ENCODE data around the gene EML6.

EML6 gene

DNA sequence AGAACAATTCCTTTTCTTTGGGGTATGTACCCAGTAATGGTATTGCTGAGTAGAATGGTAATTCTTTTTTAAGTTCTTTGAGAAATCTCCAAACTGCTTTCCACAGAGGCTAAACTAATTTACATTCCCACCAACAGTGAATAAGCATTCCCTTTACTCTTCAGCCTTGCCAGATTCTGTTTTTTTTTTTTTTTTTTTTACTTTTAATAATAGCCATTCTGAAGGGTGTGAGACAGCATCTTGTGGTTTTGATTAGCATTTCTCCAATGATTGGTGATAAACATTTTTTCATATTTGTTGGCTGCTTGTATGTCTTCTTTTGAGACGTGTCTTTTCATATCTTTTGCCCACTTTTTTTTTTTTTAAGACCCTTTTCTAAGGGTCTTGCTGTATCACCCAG lies 189.4 kb downstream of the EML6 start:
- Histone ChIP-seq H3K36me3 (ENCODE audit: insufficient read depth, low read length) (no peaks in the 10 kb centered on the region), H3K9me3 (ENCODE audit: low read length) (no peaks in the 10 kb centered on the region), H3K4me1 (ENCODE audit: insufficient read depth, low read length) (no peaks in the 10 kb centered on the region), H2AFZ (ENCODE audit: low read depth, low read length) (no peak overlapping the region), H3K27me3 (ENCODE audit: insufficient read depth, low read length) (no peaks in the 10 kb centered on the region), H3K4me3 (ENCODE audit: low read length) (no peak overlapping the region)

DNA sequence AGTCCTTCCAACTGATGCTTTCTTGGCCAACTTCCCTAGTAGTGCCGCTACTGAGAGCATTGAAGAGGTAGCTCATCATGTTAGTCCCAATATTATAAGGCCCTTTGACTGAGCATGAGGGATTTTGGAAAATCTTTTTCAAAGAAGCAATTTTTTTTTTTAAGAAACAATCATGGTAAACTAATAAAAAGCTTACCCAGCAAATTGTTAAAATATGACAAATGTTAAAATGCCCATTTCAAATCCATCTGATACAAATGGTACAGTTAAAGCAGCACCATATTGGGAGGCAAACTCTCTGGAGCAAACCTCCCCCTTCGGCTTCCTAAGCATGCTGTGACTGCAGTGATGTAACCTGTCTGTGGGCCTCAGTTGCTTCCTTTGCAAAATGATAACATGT lies 191.2 kb downstream of the EML6 start:
- Histone ChIP-seq H2AFZ (ENCODE audit: low read depth, low read length) (no peak overlapping the region), H3K4me3 (ENCODE audit: low read length) (no peak overlapping the region), H3K36me3 (ENCODE audit: insufficient read depth, low read length) (no peaks in the 10 kb centered on the region), H3K4me1 (ENCODE audit: insufficient read depth, low read length) (no peaks in the 10 kb centered on the region), H3K9me3 (ENCODE audit: low read length) (no peaks in the 10 kb centered on the region), H3K27me3 (ENCODE audit: insufficient read depth, low read length) (no peaks in the 10 kb centered on the region)

GRCh38 chr2:54915101-54915500 lies 191.6 kb downstream of the EML6 start:
- no peaks in the 10 kb centered on the region for H3K4me1 ChIP-seq (ENCODE audit: insufficient read depth, low read length)
- H3K9me3 ChIP-seq (ENCODE audit: low read length): no peaks in the 10 kb centered on the region

DNA sequence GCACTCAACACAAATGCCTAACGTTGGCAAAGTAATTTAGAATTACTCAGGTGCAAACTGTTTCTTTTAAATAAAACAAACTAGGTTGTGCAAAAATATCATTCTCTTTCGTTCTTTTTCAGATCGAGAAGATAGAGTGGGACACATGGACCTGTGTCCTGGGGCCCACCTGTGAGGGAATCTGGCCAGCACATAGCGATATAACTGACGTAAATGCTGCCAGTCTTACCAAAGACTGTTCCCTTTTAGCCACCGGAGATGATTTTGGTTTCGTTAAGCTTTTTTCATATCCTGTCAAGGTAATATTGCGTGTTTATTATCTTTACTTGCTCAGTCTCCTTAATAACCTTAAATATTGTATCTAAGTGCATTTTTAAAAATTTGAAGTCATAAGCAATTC lies 193.2 kb downstream of the EML6 start:
- H3K27me3 ChIP-seq (ENCODE audit: insufficient read depth, low read length): no peaks in the 10 kb centered on the region
- no peaks in the 10 kb centered on the region for H3K9me3 ChIP-seq (ENCODE audit: low read length)

More at GRCh38 chr2:54915101-54915500, 191.6 kb downstream of the EML6 start:
- Histone ChIP-seq H2AFZ (ENCODE audit: low read depth, low read length) (no peak overlapping the region), H3K4me3 (ENCODE audit: low read length) (no peak overlapping the region), H3K27me3 (ENCODE audit: insufficient read depth, low read length) (no peaks in the 10 kb centered on the region), H3K36me3 (ENCODE audit: insufficient read depth, low read length) (no peaks in the 10 kb centered on the region)

GRCh38 chr2:54918647-54919280 lies 195.3 kb downstream of the EML6 start:
- no peak overlapping the region for H3K4me3 ChIP-seq (ENCODE audit: low read length)
- H2AFZ ChIP-seq (ENCODE audit: low read depth, low read length): no peak overlapping the region
- no peaks in the 10 kb centered on the region for H3K27me3 ChIP-seq (ENCODE audit: insufficient read depth, low read length)
- H3K36me3 ChIP-seq (ENCODE audit: insufficient read depth, low read length): no peaks in the 10 kb centered on the region
- H3K4me1 ChIP-seq (ENCODE audit: insufficient read depth, low read length): no peaks in the 10 kb centered on the region
- no peaks in the 10 kb centered on the region for H3K9me3 ChIP-seq (ENCODE audit: low read length)

More for the DNA sequence above, 193.2 kb downstream of the EML6 start:
- Histone ChIP-seq H2AFZ (ENCODE audit: low read depth, low read length) (no peak overlapping the region), H3K4me1 (ENCODE audit: insufficient read depth, low read length) (no peaks in the 10 kb centered on the region), H3K4me3 (ENCODE audit: low read length) (no peak overlapping the region), H3K36me3 (ENCODE audit: insufficient read depth, low read length) (no peaks in the 10 kb centered on the region)

DNA sequence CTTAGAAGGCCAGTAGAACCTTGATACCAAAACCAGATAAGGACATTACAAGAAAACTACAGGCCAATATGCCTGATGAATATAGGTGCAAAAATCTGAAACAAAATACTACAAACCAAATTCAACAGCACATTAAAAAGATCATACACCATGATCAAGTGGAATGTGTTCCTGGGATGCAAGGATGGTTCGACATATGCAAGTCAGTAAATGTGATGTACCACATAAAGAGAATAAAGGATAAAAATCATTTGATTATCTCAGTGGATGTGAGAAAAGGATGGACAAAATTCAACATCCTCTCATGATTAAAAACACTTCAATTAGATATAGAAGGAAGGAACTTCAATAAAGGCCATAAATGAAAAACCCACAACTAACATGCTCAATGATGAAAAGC lies 197.2 kb downstream of the EML6 start:
- Histone ChIP-seq H3K9me3 (ENCODE audit: low read length) (no peaks in the 10 kb centered on the region), H3K36me3 (ENCODE audit: insufficient read depth, low read length) (no peaks in the 10 kb centered on the region), H3K4me1 (ENCODE audit: insufficient read depth, low read length) (no peaks in the 10 kb centered on the region), H3K27me3 (ENCODE audit: insufficient read depth, low read length) (no peaks in the 10 kb centered on the region), H2AFZ (ENCODE audit: low read depth, low read length) (no peak overlapping the region), H3K4me3 (ENCODE audit: low read length) (no peak overlapping the region)

DNA sequence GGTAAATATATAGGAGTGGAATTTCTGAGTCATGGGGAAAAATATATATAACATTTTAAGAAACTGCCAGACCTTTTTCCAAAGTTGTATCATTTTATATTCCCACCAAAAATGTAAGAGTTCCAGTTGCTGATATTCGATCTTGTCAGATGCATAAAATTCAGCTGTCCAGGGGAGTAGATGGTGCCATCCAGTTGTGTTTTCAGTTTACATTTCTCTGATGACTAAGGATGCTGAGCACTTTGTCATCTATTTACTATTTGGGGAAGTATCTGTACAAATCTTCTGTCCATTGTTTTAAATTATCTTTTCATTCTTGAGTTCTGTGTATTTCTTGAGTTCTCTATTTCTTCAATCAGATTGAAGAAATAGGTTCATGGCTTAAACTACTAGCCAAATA lies 200.7 kb downstream of the EML6 start:
- Histone ChIP-seq H2AFZ (ENCODE audit: low read depth, low read length) (no peak overlapping the region), H3K36me3 (ENCODE audit: insufficient read depth, low read length) (no peaks in the 10 kb centered on the region), H3K4me3 (ENCODE audit: low read length) (no peak overlapping the region), H3K4me1 (ENCODE audit: insufficient read depth, low read length) (no peaks in the 10 kb centered on the region), H3K27me3 (ENCODE audit: insufficient read depth, low read length) (no peaks in the 10 kb centered on the region), H3K9me3 (ENCODE audit: low read length) (no peaks in the 10 kb centered on the region)

GRCh38 chr2:54925022-54925421 lies 201.6 kb downstream of the EML6 start:
- no peaks in the 10 kb centered on the region for H3K4me1 ChIP-seq (ENCODE audit: insufficient read depth, low read length)

DNA sequence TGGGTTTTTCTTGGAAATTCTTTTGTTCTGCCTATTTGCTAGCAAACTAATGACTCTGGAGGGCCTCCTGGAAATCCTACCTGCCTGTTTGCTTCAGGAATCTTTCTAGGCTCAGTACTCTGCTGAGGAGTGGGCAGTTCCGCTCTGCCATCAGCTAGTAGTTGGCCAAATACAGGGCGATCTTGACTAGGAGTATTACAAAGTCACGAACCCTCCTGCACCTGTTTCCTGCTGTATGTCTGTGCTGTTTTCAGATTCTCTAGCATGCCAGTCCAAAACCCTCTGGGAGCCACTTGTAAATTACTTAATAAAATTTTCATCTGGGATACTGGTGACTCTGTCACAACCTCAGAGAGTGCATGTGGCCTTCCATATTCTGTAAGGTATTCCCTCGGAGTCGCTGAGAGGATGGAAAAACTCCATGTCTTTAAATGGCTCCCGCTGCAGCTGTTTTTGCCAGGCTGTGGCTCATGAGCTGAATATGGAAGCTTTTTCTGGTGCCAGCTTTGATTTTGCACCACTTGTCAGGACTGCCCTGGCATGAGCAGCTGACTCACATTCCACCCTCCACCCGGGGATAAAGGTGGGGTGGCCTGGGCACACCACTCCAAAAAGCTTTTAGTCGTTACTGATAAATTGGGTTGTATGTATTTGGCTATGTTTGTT lies 203.8 kb downstream of the EML6 start:
- H3K4me3 ChIP-seq (ENCODE audit: low read length): no peak overlapping the region
- H3K4me1 ChIP-seq (ENCODE audit: insufficient read depth, low read length): no peaks in the 10 kb centered on the region

More at GRCh38 chr2:54925022-54925421, 201.6 kb downstream of the EML6 start:
- Histone ChIP-seq H3K36me3 (ENCODE audit: insufficient read depth, low read length) (no peaks in the 10 kb centered on the region), H3K4me3 (ENCODE audit: low read length) (no peak overlapping the region), H3K27me3 (ENCODE audit: insufficient read depth, low read length) (no peaks in the 10 kb centered on the region), H2AFZ (ENCODE audit: low read depth, low read length) (no peak overlapping the region), H3K9me3 (ENCODE audit: low read length) (no peaks in the 10 kb centered on the region)

DNA sequence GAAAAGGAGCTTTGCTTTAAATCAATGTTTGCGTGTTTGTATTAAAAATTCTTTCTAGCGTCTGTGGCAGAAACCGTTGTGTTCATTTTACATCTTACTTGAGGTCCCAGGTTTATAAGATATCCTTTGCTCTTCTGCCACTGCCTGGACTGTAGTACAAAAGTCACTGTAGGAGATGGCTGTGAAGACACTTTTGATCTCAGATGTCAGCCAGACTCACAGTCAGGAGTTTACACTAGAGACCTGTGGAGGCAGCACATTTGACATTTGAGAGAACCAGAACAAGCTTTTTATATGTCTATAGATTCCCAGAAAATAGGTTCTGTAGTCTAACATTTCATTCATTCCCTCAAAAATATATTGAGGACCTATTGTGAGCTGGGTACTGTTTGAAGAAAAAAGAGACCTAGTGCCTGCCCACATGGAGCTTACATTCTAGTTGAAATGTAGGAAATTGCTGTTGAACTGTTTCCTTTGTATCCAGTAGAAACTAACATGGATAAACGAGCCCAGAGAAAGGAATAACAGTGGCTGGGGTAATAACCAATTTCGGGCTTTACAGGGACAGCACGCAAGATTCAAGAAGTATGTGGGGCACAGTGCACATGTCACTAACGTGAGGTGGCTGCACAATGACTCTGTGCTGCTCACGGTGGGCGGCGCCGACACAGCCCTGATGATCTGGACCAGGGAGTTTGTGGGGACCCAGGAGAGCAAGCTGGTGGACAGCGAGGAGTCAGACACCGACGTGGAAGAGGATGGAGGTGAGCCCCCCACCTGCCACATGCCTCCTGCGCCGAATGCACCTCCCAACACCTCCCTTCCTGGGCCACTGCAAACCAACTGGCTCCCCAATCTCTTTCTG lies 204.5 kb downstream of the EML6 start:
- Histone ChIP-seq H3K4me3 (ENCODE audit: low read length) (no peak overlapping the region), H2AFZ (ENCODE audit: low read depth, low read length) (no peak overlapping the region), H3K36me3 (ENCODE audit: insufficient read depth, low read length) (no peaks in the 10 kb centered on the region), H3K9me3 (ENCODE audit: low read length) (no peaks in the 10 kb centered on the region), H3K27me3 (ENCODE audit: insufficient read depth, low read length) (no peaks in the 10 kb centered on the region), H3K4me1 (ENCODE audit: insufficient read depth, low read length) (no peaks in the 10 kb centered on the region)

More for the DNA sequence above, 203.8 kb downstream of the EML6 start:
- H2AFZ ChIP-seq (ENCODE audit: low read depth, low read length): no peak overlapping the region
- H3K36me3 ChIP-seq (ENCODE audit: insufficient read depth, low read length): no peaks in the 10 kb centered on the region
- H3K27me3 ChIP-seq (ENCODE audit: insufficient read depth, low read length): no peaks in the 10 kb centered on the region
- no peaks in the 10 kb centered on the region for H3K9me3 ChIP-seq (ENCODE audit: low read length)

DNA sequence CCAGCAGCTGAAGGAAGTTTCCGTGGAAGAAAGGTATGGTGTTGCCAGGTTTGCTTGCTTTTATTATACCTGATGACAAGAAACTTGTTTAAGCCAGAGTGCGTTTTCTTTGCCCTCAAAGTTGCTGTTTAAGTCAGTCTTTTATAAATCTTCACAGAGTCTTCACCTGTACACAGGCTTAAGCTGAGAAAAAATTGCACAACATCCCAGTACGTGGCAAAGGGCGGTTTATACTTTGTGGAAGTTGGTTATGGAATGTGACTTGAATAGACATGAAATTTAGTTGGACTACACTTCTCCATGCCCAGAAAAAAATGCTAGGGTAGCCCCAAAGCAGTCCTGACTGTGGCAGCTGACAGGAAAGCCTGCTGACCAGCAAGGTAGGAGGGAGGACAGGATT lies 205.3 kb downstream of the EML6 start:
- H3K9me3 ChIP-seq (ENCODE audit: low read length): no peaks in the 10 kb centered on the region
- H3K4me1 ChIP-seq (ENCODE audit: insufficient read depth, low read length): no peaks in the 10 kb centered on the region
- no peaks in the 10 kb centered on the region for H3K36me3 ChIP-seq (ENCODE audit: insufficient read depth, low read length)
- no peak overlapping the region for H3K4me3 ChIP-seq (ENCODE audit: low read length)
- no peak overlapping the region for H2AFZ ChIP-seq (ENCODE audit: low read depth, low read length)
- H3K27me3 ChIP-seq (ENCODE audit: insufficient read depth, low read length): no peaks in the 10 kb centered on the region

GRCh38 chr2:54931473-54931872 lies 208.0 kb downstream of the EML6 start:
- no peaks in the 10 kb centered on the region for H3K27me3 ChIP-seq (ENCODE audit: insufficient read depth, low read length)
- no peaks in the 10 kb centered on the region for H3K36me3 ChIP-seq (ENCODE audit: insufficient read depth, low read length)
- H3K9me3 ChIP-seq (ENCODE audit: low read length): no peaks in the 10 kb centered on the region
- H2AFZ ChIP-seq (ENCODE audit: low read depth, low read length): no peak overlapping the region
- no peak overlapping the region for H3K4me3 ChIP-seq (ENCODE audit: low read length)
- H3K4me1 ChIP-seq (ENCODE audit: insufficient read depth, low read length): no peaks in the 10 kb centered on the region

DNA sequence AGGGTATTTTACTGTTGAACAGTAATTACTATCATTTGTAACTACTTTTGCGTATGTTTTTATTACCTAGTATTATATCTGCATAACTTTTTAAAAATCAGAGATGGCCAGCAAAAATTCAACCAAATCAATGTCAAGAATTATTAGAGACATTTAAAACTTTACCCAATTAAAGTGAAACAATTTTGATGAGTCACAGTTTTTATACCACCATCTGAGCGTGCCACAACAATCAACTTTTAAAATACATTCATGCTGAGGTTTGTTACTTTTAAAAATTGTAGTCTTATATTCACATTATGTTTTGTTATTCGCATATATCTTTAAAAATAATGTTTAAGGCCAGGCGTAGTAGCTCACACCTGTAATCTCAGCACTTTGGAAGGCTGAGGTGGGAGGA lies 211.9 kb downstream of the EML6 start:
- Histone ChIP-seq H3K36me3 (ENCODE audit: insufficient read depth, low read length) (no peaks in the 10 kb centered on the region), H3K27me3 (ENCODE audit: insufficient read depth, low read length) (no peaks in the 10 kb centered on the region), H2AFZ (ENCODE audit: low read depth, low read length) (no peak overlapping the region), H3K4me3 (ENCODE audit: low read length) (no peak overlapping the region), H3K4me1 (ENCODE audit: insufficient read depth, low read length) (no peaks in the 10 kb centered on the region), H3K9me3 (ENCODE audit: low read length) (peaks cover 2% of the 10 kb centered on the region)

Data from neuron (in vitro differentiated cells).